IMR-90 (cell line): Measurements from ENCODE around the gene RERE.

Experiments
- CTCF ChIP-seq: conservative IDR thresholded peaks from 2 replicates; pipeline ENCODE4 v1.5.1; 2012; ENCODE audit warnings: mild to moderate bottlenecking, low read depth, low read length, improper control_type of control experiment
- FOS ChIP-seq: fragments of 150-350 bp; IDR thresholded peaks from 2 replicates; pipeline ENCODE4 v1.6.1; 2016; ENCODE audit warnings: low read depth, low read length
- MXI1 ChIP-seq: IDR thresholded peaks from 2 replicates; pipeline ENCODE4 v1.6.1; 2012; ENCODE audit warnings: low read depth, mild to moderate bottlenecking, low read length, moderate library complexity, borderline replicate concordance
- POLR2A ChIP-seq: IDR thresholded peaks from 2 replicates; pipeline ENCODE4 v1.6.1; 2012; ENCODE audit warnings: mild to moderate bottlenecking, low read depth, low read length
- RAD21 ChIP-seq: IDR thresholded peaks from 2 replicates; pipeline ENCODE4 v1.6.1; 2012; ENCODE audit warnings: low read length, improper control_type of control experiment
- RCOR1 ChIP-seq: IDR thresholded peaks from 2 replicates; pipeline ENCODE4 v1.6.1; 2012; ENCODE audit warnings: mild to moderate bottlenecking, low read length, improper control_type of control experiment; ENCODE audit not compliant: insufficient replicate concordance
- SMC3 ChIP-seq: fragments of 150-350 bp; IDR thresholded peaks from 2 replicates; pipeline ENCODE4 v1.6.1; 2016; ENCODE audit warnings: low read depth, mild to moderate bottlenecking, antibody characterized with exemption, low read length, moderate library complexity
- TF ChIP-seq, protein P1 (sequence below): fragments of 150-350 bp; IDR thresholded peaks from 2 replicates; pipeline ENCODE4 v1.6.1; 2017; ENCODE audit warnings: mild to moderate bottlenecking, antibody characterized with exemption, low read length, low read depth

DNA sequence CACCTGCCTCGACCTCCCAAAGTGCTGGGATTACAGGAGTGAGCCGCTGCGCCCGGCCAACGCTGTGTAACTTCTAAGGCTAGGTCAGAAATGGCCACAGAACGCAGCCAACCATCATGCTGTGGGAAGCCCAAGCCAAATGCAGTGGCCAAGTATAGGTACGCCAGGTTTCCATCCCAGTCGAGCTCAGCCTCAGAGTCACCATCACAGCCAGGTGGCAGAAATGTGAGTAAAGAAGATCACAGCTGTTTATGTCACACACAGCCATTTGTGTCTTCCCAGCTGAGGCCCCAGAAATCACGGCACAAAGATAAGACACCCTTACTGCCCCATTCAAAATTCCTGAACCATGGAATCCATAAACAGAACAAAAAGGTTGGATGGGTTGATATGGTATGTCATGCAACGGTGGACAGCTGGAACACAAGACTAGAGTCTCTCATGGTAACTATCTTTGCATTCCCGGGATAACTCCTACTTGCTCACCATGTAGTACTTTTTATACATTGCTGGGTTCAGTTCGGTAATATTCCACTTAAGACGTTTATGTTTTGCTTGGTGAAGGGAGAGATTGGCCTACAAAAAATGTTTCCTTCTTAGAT lies 415.2 kb downstream of the RERE start:
- TF ChIP-seq CTCF, result no peak
- TF ChIP-seq POLR2A, result no peak
- TF ChIP-seq RAD21, result no peak
- no peak for TF ChIP-seq RCOR1
- TF ChIP-seq, protein P1, sequence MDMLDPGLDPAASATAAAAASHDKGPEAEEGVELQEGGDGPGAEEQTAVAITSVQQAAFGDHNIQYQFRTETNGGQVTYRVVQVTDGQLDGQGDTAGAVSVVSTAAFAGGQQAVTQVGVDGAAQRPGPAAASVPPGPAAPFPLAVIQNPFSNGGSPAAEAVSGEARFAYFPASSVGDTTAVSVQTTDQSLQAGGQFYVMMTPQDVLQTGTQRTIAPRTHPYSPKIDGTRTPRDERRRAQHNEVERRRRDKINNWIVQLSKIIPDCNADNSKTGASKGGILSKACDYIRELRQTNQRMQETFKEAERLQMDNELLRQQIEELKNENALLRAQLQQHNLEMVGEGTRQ, result no peak
- no peak for TF ChIP-seq MXI1
- TF ChIP-seq SMC3, result no peak
- no peak for TF ChIP-seq FOS
